H54 (cell line): ENCODE results near the gene RBM27.
"Not testable (repeated sequence)": the region's sequence is repeated elsewhere in the genome, so short reads cannot be mapped to it uniquely, and the experiment has no call there.

Experiments used
- DNase-seq: peaks from one replicate; pipeline ENCODE4 v3.0.0; 2011; ENCODE audit warnings: low spot score, mixed read lengths; ENCODE audit not compliant: insufficient read length
- FAIRE-seq: peaks from 3 replicates; lab custom pipeline; 2011; peaks lifted over from hg19 to GRCh38; lab: Jason Lieb, UNC
- POLR2A ChIP-seq: IDR thresholded peaks from 2 replicates; pipeline ENCODE4 v1.6.1; 2011; ENCODE audit warnings: low read depth, mild to moderate bottlenecking, low read length

The RBM27 gene

GRCh38 chr5:146196459-146197048 is 6.9 kb upstream of the RBM27 start:
- FAIRE-seq = no peak
- TF ChIP-seq POLR2A = no peak
- no peak for DNase-seq

DNA sequence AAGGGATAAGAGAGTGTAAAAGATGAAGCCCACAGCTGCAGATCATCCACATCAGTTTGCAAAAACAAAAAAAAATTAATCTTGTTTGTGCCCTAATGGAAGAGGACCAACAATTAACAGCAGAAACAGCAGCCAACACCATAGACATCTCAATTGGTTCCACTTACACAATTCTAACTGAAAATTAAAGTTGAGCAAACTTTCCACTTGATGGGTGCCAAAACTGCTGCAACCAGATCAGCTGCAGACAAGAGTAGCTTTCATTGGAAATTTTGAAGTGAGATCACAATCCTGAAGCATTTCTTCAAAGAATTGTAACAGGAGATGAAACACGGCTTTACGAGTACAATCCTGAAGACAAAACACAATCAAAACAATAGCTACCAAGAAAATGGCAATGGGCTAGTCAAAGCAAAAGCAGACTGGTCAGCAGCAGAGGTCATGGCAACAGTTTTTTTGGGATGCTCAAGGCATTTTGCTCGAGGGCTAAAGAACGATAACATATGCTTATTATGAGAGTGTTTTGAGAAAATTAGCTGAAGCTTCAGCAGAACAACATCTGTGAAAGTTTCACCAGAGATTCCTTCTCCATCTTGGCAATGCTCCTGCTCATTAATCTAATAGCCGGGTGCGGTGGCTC is 4.1 kb upstream of the RBM27 start:
- DNase-seq (no peak), FAIRE-seq (no peak)
- TF ChIP-seq POLR2A = no peak

DNA sequence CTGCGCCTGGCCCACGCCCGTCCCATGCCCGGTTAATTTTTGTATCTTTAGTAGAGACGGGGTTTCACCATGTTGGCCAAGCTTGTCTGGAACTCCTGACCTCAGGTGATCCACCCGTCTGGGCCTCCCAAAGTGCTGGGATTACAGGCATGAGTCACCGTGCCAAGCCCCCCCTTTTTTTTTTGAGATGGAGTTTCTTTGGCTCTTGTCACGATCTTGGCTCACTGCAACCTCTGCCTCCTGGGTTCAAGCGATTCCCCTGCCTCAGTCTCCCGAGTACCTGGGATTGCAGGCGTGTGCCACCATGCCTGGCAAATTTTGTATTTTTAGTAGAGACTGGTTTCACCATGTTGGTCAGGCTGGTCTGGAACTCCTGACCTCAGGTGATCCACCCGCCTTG is 1.6 kb upstream of the RBM27 start:
- not testable (repeated sequence) for DNase-seq, FAIRE-seq

DNA sequence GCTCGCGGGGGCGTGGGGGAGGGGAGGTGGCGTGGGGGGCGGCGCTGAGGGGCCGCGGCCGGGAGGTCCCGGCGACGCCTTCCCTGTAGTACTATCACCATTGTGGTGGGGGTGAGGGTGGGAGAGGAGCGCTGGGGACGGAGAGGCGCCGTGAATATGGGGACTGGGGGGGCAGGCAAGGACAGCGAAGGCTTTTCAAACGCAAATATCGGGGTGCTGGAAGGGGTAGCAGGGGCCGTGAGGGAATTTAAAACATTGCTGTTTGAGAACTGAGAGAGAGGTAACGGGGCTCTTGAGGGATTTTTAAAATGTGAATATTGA is 427 bp downstream of the RBM27 start:
- TF ChIP-seq POLR2A = no peak
- DNase-seq = no peak
- no peak for FAIRE-seq

DNA sequence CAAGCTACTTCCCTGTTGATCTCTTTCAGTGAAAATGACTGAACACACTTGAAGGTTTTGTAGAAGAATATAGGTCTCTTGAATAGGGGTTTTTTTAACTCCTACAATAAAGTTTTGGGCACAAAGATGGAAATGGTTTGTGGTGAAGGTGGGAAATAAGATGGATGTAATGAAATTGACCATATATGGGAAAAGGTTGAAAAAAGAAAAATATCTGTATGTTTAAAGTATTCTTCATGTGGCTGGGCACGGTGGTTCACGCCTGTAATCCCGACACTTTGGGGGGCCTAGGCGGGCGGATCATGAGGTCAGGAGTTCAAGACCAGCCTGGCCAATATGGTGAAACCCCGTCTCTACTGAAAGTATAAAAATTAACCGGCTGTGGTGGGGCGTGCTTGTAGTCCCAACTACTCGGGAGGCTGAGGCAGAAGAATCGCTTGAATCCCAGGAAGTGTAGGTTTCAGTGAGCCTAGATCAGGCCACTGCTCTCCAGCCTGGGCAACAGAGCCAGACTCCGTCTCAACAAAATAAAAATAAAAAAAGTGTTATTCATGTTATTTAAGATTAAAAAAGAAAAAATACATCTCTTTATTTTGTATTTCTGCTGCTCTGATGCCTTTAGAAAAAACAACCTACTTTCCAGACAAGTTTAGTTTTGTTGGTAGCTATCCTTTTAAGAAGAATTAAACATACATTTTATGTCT is 2.2 kb downstream of the RBM27 start:
- TF ChIP-seq POLR2A = no peak
- no peak for FAIRE-seq
- no peak for DNase-seq

GRCh38 chr5:146206257-146206656 is 2.9 kb downstream of the RBM27 start:
- no peak for TF ChIP-seq POLR2A
- no peak for DNase-seq
- FAIRE-seq = no peak

GRCh38 chr5:146208916-146209522 is 5.6 kb downstream of the RBM27 start:
- TF ChIP-seq POLR2A = no peak
- peak; percentile 84 for FAIRE-seq

DNA sequence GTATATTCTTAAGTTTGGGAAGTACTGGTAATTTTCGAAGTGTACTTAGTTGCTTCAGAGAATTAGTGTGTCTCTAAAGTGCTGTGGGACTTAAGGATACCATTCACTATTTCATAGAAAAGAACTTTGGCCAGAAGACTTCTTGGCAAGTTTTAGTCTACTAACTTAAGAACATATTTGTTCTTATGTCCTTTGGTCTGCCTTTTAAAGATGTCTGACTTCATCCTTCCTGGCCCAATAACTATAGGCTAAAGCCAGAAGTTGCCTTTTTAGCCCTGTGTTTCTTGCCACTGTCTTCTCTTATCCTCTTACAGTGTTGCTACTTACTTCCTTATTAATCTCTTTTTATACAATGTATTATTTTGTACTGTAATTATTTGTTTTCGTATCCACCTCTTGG is 6.3 kb downstream of the RBM27 start:
- FAIRE-seq (peak; percentile 60), DNase-seq (no peak)
- TF ChIP-seq POLR2A = no peak

More at GRCh38 chr5:146208916-146209522, 5.6 kb downstream of the RBM27 start:
- DNase-seq = no peak

DNA sequence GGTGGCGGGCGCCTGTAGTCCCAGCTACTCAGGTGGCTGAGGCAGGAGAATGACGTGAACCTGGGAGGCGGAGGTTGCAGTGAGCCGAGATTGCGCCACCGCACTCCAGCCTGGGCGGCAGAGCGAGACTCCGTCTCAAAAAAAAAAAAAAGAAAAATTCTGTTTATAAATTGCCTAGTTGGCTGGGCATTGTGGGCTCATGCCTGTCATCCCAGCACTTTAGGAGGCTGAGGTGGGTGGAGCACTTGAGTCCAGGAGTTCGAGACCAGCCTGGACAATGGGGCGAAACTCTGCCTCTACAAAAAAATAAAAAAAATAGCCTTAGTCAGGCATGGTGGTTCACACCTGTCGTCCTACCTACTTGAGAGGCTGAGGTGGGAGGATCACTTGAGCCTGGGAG is 7.4 kb downstream of the RBM27 start:
- FAIRE-seq, DNase-seq: not testable (repeated sequence)

DNA sequence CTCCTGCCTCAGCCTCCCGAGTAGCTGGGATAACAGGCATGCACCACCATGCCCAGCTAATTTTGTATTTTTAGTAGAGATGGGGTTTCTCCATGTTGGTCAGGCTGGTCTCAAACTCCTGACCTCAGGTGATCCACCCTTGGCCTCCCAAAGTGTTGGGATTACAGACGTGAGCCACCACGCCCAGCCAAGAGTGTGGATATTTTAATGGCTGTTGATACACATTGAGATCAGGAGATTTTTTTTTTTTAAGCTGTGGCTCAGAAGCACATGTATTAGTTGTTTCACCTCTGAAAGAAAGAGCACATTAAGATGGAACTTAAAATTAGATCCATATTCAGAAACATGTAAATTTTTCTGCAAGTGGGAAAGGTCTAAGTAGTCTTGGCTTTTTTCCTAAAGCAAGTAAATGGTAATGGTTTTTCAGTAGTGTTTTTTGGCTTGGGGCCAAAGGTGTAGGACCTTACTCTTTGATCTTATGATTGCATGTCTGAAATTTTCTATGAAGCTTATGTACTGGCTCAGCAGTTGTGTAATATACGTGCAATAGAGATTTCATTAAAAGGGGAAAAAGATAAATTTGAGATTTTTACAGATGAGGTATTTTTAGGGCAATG is 9.9 kb downstream of the RBM27 start:
- FAIRE-seq (peak; percentile 73), DNase-seq (no peak)
- no peak for TF ChIP-seq POLR2A

DNA sequence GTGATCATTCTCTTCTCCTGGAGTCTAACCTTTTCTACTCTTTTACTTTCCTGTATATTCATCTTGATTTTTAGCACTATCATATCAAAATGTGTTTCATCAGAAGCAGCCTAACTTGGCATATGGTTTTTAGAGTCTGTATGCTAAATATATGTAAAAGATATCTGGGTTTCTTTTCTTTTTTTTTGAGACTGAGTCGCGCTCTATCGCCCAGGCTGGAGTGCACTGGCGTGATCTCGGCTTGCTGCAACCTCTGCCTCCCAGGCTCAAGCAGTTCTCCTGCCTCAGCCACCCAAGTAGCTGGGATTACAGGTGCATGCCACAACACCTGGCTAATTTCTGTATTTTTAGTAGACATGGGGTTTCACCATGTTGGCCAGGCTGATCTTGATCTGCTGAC is 11.5 kb downstream of the RBM27 start:
- FAIRE-seq, DNase-seq: not testable (repeated sequence)

GRCh38 chr5:146218168-146218567 is 14.8 kb downstream of the RBM27 start:
- DNase-seq (no peak), FAIRE-seq (no peak)
- TF ChIP-seq POLR2A = no peak

DNA sequence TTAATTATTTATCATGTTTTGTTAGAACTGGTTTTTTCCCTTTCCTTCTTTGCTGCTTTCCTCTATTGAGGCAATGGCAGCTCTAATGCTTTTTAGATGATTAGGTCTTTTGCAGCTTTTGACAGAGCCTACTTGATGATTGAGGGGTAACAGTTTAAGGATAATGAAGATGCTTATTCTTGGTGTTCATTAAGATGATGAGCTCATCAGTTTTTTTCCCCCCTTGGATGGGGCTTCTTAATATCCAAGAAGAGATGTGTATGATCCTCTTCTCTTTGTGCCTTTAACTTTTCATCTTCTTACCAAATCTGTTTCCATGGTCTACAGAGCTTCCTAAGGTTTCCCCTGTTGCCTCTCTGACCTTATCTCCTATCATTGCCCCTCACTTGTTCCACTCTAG is 15.8 kb downstream of the RBM27 start:
- no peak for FAIRE-seq

DNA sequence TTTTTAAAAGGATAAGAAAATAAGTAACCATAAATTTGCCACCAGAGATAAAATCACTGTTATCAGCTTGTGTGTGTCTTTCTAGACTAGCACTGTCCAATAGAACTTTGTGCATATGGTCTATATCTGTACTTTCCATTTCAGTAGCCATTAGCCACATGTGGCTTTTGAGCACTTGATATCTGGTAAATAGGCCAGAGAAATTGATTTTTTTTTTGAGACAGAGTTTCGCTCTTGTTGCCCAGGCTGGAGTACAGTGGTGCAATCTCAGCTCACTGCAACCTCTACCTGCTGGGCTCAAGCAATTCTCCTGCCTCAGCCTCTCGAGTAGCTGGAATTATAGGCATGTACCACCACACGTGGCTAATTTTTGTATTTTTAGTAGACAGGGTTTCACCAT is 17.8 kb downstream of the RBM27 start:
- FAIRE-seq = no peak
- DNase-seq = no peak
- no peak for TF ChIP-seq POLR2A

More for the DNA sequence above, 15.8 kb downstream of the RBM27 start:
- no peak for DNase-seq
- no peak for TF ChIP-seq POLR2A

DNA sequence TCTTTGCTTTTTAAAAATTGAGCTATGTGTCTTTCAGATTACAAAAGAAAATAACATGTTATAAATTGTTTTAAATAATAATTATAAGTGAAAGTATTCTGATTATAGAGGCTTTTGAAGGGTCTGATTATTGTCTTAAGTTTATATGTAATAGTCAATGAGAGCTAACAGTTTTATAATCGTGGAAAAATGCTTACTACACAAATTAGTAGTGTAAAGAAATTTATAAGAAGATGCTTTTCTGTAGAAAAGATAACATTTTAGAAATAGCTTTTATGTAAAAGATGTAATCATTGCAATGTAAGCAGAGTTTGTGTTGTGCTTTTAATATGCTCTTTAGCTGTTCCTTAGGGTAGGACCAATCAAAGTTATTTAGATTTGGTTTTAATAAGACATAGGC is 18.6 kb downstream of the RBM27 start:
- TF ChIP-seq POLR2A = no peak
- peak; percentile 11 for FAIRE-seq
- no peak for DNase-seq
